MG63 (cell line): ENCODE measurements around the gene BAIAP3. TPM values are rescaled to one million over a fixed set of nuclear protein-coding genes. Genes with fewer than 3 reads are reported as not detected.

Experiments
- DNase-seq: peaks from one replicate; pipeline ENCODE4 v3.0.0-alpha.2; 2020
- H3K27me3 ChIP-seq: fragments of 250-450 bp; sonication (Bioruptor Pico); 2 replicates; pipeline ENCODE4 v1.5.1; 2020; ENCODE audit warnings: mild to moderate bottlenecking, moderate library complexity
- H3K36me3 ChIP-seq: fragments of 250-450 bp; sonication (Bioruptor Pico); 2 replicates; pipeline ENCODE4 v1.5.1; 2020; ENCODE audit warnings: mild to moderate bottlenecking, moderate library complexity
- H3K4me3 ChIP-seq: fragments of 250-450 bp; sonication (Bioruptor Pico); 2 replicates; pipeline ENCODE4 v1.5.1; 2020; ENCODE audit warnings: mild to moderate bottlenecking, moderate library complexity
- H3K9me3 ChIP-seq: fragments of 250-450 bp; sonication (Bioruptor Pico); 2 replicates; pipeline ENCODE4 v1.5.1; 2020; ENCODE audit warnings: mild to moderate bottlenecking, moderate library complexity
- total RNA-seq: library from RNA; depleted of rRNA; stranded (reverse); fragments of >200 nt; shearing (Covaris generic); gene quantifications from 2 replicates; pipeline ENCODE4 v1.2.3, GENCODE V29; 2014; ENCODE audit warnings: low replicate concordance

BAIAP3 gene
- total RNA-seq, 1 experiment from 2014 or later = 1.1 TPM

DNA sequence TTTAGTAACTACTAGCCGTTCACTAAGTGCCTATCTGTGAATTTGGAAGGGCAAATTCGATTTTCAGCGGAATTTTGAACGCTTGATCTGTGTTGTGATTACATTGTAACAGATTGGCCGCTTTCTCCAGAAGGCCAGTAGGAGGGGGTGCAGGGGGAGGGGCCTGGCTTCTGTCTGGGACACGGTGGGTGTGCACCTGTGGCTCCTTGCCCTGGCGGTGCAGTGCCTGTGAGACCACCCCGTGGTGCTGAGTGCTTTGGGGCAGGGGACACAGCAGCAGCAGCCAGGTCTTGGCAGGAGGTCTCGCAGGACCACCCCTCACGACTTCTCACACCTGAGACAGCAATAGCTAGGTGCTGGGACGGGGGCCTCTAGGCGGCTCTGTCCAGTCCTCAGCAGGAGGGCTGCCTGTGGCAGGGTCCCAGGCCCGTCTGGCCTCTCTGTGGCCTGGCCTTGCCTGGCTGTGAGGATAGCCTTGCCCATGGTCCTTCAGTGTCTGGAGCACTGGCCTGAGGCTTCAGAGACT is 22.2 kb upstream of the BAIAP3 start:
- Histone ChIP-seq H3K27me3 (no peaks in the 10 kb centered on the region), H3K4me3 (peak overlapping the region; percentile 95), H3K36me3 (peaks cover 55% of the 10 kb centered on the region), H3K9me3 (no peaks in the 10 kb centered on the region)
- no peak for DNase-seq

GRCh38 chr16:1311738-1312466 is 21.5 kb upstream of the BAIAP3 start:
- DNase-seq = no peak

GRCh38 chr16:1312467-1312816 is 21.0 kb upstream of the BAIAP3 start:
- Histone ChIP-seq H3K27me3 (no peaks in the 10 kb centered on the region), H3K4me3 (no peak overlapping the region), H3K36me3 (peaks cover 67% of the 10 kb centered on the region), H3K9me3 (no peaks in the 10 kb centered on the region)
- no peak for DNase-seq

More at GRCh38 chr16:1311738-1312466, 21.5 kb upstream of the BAIAP3 start:
- Histone ChIP-seq H3K4me3 (peak overlapping the region; percentile 95), H3K27me3 (no peaks in the 10 kb centered on the region), H3K36me3 (peaks cover 62% of the 10 kb centered on the region), H3K9me3 (no peaks in the 10 kb centered on the region)

GRCh38 chr16:1312903-1313302 is 20.5 kb upstream of the BAIAP3 start:
- Histone ChIP-seq H3K27me3 (no peaks in the 10 kb centered on the region), H3K9me3 (no peaks in the 10 kb centered on the region), H3K4me3 (no peak overlapping the region), H3K36me3 (peaks cover 72% of the 10 kb centered on the region)
- no peak for DNase-seq

DNA sequence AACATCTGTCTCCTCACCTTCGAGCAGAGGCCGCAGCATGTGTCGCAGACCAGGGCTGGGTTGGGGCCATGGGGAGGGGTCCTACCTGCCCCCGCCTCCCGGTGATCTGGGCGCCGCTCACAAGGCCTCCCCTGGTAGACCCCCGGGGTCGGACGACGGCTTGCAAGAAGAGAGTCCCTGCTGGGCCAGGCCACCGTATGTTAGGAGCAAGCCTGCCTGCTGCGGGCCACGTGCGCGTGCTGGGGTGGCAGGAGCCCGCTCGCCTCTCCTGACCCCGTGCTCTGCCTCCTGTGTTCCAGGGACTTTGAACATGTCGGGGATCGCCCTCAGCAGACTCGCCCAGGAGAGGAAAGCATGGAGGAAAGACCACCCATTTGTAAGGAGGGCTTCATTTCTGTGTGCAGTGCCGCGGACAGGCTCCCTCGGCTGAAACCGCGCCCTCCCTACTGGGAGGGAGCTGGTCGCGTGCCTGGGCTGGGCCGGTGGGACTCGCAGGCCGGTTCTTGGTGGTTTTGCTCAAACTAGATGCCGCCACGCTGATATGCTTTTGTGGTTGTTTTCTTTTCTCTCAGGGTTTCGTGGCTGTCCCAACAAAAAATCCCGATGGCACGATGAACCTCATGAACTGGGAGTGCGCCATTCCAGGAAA is 19.6 kb upstream of the BAIAP3 start:
- H3K4me3 ChIP-seq = no peak overlapping the region
- peaks cover 81% of the 10 kb centered on the region for H3K36me3 ChIP-seq
- DNase-seq = no peak
- no peaks in the 10 kb centered on the region for H3K27me3 ChIP-seq
- no peaks in the 10 kb centered on the region for H3K9me3 ChIP-seq

GRCh38 chr16:1314399-1315068 is 18.9 kb upstream of the BAIAP3 start:
- DNase-seq = no peak
- H3K9me3 ChIP-seq = no peaks in the 10 kb centered on the region
- no peak overlapping the region for H3K4me3 ChIP-seq
- H3K36me3 ChIP-seq = peaks cover 88% of the 10 kb centered on the region
- H3K27me3 ChIP-seq = no peaks in the 10 kb centered on the region

DNA sequence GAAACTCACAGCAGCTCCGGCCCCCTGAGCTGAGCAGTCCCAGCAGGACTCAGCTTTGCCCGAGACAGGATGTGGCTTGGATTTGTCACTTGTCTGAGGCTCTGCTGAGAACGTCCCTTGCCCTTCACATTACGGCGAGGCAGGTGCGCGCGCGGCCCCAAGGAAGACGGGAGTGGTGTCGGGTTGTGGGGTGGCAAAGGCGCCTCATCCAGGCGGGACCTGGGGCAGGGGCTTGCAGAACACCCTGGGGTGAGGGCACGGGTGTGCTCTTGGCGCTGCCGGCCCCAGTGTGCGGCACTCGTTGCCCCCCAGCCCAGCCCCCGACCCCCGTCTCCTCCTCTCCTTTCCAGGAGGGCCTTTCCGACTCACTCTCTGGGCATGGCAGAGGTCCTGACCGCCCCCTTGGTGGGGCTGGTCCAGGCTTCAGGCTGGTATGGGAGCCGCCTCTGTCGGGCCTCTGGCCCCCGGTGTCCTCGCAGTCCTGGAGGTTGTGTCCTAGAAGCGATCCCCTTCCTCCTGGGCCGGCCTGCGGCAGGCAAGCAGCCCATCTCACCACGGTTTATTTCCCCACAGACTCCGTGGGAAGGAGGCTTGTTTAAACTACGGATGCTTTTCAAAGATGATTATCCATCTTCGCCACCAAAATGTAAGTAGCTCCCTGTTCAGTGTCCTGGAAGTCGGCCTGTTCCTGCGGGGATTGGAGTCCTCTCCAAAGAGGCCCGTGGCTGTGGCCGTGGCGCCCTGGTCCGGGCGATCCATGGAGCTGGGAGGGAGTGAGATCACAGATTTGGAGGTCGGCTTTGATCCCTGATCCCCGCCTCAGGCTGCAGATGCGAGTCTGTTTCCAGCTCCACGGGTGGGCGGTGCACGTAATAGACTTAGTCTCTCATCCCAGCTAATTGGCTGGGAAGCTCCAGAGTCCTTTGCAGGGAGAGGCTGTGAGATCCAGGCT is 18.1 kb upstream of the BAIAP3 start:
- no peak for DNase-seq
- Histone ChIP-seq H3K36me3 (peaks cover 96% of the 10 kb centered on the region), H3K9me3 (no peaks in the 10 kb centered on the region), H3K4me3 (no peak overlapping the region), H3K27me3 (no peaks in the 10 kb centered on the region)

DNA sequence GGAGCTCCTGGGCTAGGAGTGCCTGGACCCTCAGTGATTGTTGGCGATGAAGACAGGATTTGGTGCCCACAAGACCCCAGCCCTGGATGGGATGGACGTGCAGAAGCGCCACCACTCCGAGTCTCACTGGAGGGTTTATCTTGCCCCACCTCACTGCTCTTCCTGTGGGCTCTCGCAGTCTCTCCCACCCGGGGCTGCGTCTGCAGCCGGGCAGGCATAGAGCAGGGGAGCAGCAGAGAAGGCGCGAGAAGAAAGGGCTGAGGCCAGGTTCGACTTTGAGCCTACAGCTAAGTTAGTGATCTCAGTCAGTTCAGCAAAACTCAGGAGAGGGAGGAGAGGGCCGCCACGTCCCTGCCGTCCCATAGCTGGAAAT is 17.4 kb upstream of the BAIAP3 start:
- no peaks in the 10 kb centered on the region for H3K9me3 ChIP-seq
- no peaks in the 10 kb centered on the region for H3K27me3 ChIP-seq
- H3K36me3 ChIP-seq = peaks cover 98% of the 10 kb centered on the region
- no peak overlapping the region for H3K4me3 ChIP-seq
- DNase-seq = no peak

- no peak overlapping the region for H3K4me3 ChIP-seq
- H3K36me3 ChIP-seq = peaks cover 91% of the 10 kb centered on the region
- no peaks in the 10 kb centered on the region for H3K9me3 ChIP-seq
- no peak for DNase-seq
- no peaks in the 10 kb centered on the region for H3K27me3 ChIP-seq
Observed at GRCh38 chr16:1317479-1318267, 15.8 kb upstream of the BAIAP3 start.

DNA sequence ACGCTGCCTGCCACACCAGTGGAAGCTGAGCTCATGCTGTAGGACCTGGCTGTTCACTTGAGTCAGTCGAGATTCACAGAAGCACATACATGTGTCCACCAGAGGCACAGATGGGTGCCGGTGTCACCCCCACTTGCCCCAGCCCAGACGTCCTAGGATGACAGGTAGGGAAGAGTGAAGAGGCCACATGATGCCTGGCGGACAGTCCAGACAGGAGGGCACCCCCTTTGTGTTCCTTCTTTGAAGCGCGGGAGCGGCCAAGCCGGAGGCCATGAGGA is 15.2 kb upstream of the BAIAP3 start:
- no peak for DNase-seq
- Histone ChIP-seq H3K27me3 (no peaks in the 10 kb centered on the region), H3K36me3 (peaks cover 89% of the 10 kb centered on the region), H3K4me3 (no peak overlapping the region), H3K9me3 (no peaks in the 10 kb centered on the region)

- Histone ChIP-seq H3K4me3 (no peak overlapping the region), H3K9me3 (no peaks in the 10 kb centered on the region), H3K27me3 (no peaks in the 10 kb centered on the region), H3K36me3 (peaks cover 84% of the 10 kb centered on the region)
- no peak for DNase-seq
Observed at GRCh38 chr16:1319041-1319440, 14.4 kb upstream of the BAIAP3 start.

DNA sequence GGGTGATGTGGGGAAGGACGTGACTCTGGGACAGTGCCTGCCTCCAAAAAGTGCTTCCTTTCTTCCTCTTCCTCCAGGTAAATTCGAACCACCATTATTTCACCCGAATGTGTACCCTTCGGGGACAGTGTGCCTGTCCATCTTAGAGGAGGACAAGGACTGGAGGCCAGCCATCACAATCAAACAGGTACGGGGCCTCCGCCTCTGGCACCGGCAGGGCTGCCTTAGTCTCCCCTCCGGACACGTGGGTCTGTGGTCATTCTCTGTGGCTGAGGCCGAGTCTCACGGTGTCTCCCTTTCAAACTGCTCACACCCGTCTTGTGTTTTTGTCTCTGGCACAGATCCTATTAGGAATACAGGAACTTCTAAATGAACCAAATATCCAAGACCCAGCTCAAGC is 13.3 kb upstream of the BAIAP3 start:
- peaks cover 84% of the 10 kb centered on the region for H3K36me3 ChIP-seq
- H3K4me3 ChIP-seq = no peak overlapping the region
- DNase-seq = no peak
- H3K9me3 ChIP-seq = no peaks in the 10 kb centered on the region
- no peaks in the 10 kb centered on the region for H3K27me3 ChIP-seq

- Histone ChIP-seq H3K4me3 (no peak overlapping the region), H3K27me3 (no peaks in the 10 kb centered on the region), H3K36me3 (peaks cover 77% of the 10 kb centered on the region), H3K9me3 (no peaks in the 10 kb centered on the region)
- DNase-seq = no peak
Observed at GRCh38 chr16:1320658-1321240, 12.7 kb upstream of the BAIAP3 start.

GRCh38 chr16:1322407-1322806 is 11.0 kb upstream of the BAIAP3 start:
- DNase-seq = no peak
- H3K27me3 ChIP-seq = no peaks in the 10 kb centered on the region
- H3K4me3 ChIP-seq = no peak overlapping the region
- H3K36me3 ChIP-seq = peaks cover 60% of the 10 kb centered on the region
- H3K9me3 ChIP-seq = no peaks in the 10 kb centered on the region

- H3K4me3 ChIP-seq = no peak overlapping the region
- no peak for DNase-seq
- no peaks in the 10 kb centered on the region for H3K9me3 ChIP-seq
- no peaks in the 10 kb centered on the region for H3K27me3 ChIP-seq
- peaks cover 49% of the 10 kb centered on the region for H3K36me3 ChIP-seq
Observed at GRCh38 chr16:1323296-1324239, 9.9 kb upstream of the BAIAP3 start.
